Body of pancreas (tissue), 4 donors: ENCODE results near the gene GAS5.

ENCODE experiments used
- POLR2A ChIP-seq, 3 donors: fragments of 450-650 bp; IDR thresholded peaks; one replicate each; pipeline ENCODE4 v1.6.1; 2016; ENCODE audit warnings: antibody characterized with exemption in 3 of 3, mild to moderate bottlenecking in 2 of 3
- TF ChIP-seq, protein P1 (sequence below), 7 experiments: fragments of 450-650 bp in 4 of 7; fragments of 200-600 bp in 3 of 7; sonication (generic) in 3 of 7; IDR thresholded peaks; one replicate each; pipeline ENCODE4 v1.5.1; 2016 to 2019; ENCODE audit warnings: antibody characterized with exemption in 7 of 7

DNA sequence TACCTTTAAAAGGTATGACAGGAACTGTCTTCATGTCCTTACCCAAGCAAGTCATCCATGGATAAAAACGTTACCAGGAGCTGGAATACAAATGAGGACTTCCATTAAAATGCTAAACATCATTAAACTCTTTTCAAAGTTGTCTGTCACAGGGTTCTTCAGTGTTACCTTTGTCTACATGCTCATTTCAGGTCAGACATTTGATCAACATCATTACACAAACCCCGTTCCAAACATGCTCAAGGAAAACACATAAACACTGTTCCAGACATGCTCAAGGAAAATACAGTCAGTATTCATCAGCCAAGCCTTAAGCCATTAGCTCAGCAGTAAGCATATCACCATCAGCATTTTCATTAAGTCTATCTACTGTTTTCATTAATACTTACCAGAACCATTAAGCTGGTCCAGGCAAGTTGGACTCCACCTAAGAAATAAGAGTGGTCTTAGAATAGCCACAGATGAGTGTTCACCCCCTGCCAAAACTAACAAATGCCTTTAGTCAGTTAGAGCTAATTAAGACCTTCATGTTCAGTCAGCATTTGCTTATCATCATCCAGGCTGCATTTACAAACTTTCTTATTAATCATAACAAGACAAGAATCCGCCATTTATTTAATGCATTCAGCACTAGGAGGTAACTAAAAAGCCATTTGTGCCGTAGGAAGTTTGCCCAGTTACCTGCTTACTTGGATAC, 2.2 kb downstream of the GAS5 start:
- TF ChIP-seq, protein P1, sequence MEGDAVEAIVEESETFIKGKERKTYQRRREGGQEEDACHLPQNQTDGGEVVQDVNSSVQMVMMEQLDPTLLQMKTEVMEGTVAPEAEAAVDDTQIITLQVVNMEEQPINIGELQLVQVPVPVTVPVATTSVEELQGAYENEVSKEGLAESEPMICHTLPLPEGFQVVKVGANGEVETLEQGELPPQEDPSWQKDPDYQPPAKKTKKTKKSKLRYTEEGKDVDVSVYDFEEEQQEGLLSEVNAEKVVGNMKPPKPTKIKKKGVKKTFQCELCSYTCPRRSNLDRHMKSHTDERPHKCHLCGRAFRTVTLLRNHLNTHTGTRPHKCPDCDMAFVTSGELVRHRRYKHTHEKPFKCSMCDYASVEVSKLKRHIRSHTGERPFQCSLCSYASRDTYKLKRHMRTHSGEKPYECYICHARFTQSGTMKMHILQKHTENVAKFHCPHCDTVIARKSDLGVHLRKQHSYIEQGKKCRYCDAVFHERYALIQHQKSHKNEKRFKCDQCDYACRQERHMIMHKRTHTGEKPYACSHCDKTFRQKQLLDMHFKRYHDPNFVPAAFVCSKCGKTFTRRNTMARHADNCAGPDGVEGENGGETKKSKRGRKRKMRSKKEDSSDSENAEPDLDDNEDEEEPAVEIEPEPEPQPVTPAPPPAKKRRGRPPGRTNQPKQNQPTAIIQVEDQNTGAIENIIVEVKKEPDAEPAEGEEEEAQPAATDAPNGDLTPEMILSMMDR (IDR thresholded peaks at IDR 0.05): no peak
- TF ChIP-seq POLR2A (IDR thresholded peaks at IDR 0.05): no peak
